ENCODE measurements around the gene CEPT1.

CEPT1 gene

DNA sequence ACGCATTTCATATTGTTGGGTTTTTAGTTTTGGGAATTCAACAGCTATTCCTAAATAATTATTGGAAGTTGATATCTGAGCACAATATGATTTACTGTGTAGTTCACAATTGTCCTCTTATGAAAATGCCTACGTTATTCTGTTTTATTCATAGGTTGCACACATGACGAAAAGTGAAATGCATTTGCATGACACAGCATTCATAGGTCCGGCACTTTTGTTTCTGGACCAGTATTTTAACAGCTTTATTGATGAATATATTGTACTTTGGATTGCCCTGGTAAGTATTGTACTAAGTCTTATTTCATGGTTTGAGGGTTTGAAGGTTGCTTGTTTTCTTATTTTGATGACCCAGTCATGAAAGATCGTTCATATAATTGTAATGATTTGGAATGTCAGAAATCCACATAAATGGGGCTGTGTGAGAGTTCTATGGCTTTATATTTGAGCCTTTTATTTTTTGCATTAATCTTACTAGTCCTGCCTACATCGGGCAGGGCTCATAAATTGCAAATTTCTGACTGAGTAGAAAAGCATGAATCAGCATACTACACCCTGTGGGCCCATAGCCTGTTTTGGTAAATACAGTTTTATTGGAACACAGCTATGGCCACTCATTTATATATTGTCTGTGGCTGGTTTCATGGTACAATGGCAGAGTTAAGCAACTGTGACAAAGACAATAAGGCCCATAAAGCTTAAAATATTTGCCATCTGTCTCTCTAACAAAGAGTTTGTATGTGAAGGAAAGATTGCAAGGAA, 43.5 kb downstream of the CEPT1 start:
- no peaks in the 10 kb centered on the region for H3K9me2 ChIP-seq (ENCODE audit: low read depth, low read length)
- H3K79me2 ChIP-seq (ENCODE audit: insufficient read depth, low read length) = no peaks in the 10 kb centered on the region
- peak overlapping the region; percentile 28 for H3K27ac ChIP-seq (ENCODE audit: low read depth, low read length, poor library complexity, severe bottlenecking)
- no peaks in the 10 kb centered on the region for H3K9me3 ChIP-seq (ENCODE audit: low read length)
- no peak overlapping the region for H3K4me2 ChIP-seq (ENCODE audit: low read length)
- H3K27me3 ChIP-seq (ENCODE audit: insufficient read depth, low read length) = no peaks in the 10 kb centered on the region
- no peak overlapping the region for H3K4me3 ChIP-seq (ENCODE audit: low read depth, low read length, poor library complexity, severe bottlenecking)
- no peaks in the 10 kb centered on the region for H3K4me1 ChIP-seq (ENCODE audit: insufficient read depth, low read length, severe bottlenecking)
- no peaks in the 10 kb centered on the region for H4K20me1 ChIP-seq (ENCODE audit: insufficient read depth, low read length)
- H3K9ac ChIP-seq (ENCODE audit: low read length) = no peak overlapping the region
- TF ChIP-seq, protein P1, sequence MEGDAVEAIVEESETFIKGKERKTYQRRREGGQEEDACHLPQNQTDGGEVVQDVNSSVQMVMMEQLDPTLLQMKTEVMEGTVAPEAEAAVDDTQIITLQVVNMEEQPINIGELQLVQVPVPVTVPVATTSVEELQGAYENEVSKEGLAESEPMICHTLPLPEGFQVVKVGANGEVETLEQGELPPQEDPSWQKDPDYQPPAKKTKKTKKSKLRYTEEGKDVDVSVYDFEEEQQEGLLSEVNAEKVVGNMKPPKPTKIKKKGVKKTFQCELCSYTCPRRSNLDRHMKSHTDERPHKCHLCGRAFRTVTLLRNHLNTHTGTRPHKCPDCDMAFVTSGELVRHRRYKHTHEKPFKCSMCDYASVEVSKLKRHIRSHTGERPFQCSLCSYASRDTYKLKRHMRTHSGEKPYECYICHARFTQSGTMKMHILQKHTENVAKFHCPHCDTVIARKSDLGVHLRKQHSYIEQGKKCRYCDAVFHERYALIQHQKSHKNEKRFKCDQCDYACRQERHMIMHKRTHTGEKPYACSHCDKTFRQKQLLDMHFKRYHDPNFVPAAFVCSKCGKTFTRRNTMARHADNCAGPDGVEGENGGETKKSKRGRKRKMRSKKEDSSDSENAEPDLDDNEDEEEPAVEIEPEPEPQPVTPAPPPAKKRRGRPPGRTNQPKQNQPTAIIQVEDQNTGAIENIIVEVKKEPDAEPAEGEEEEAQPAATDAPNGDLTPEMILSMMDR (IDR thresholded peaks at IDR 0.05; ENCODE audit: low read length) = no peak
- no peak for TF ChIP-seq EZH2 (IDR thresholded peaks at IDR 0.05; ENCODE audit: borderline replicate concordance, low read length)
- no peak overlapping the region for H2AFZ ChIP-seq (ENCODE audit: low read length)
- peaks cover 91% of the 10 kb centered on the region for H3K36me3 ChIP-seq (ENCODE audit: insufficient read depth, low read length)
- H3F3A ChIP-seq (ENCODE audit: insufficient read depth, low read length) = no peaks in the 10 kb centered on the region

DNA sequence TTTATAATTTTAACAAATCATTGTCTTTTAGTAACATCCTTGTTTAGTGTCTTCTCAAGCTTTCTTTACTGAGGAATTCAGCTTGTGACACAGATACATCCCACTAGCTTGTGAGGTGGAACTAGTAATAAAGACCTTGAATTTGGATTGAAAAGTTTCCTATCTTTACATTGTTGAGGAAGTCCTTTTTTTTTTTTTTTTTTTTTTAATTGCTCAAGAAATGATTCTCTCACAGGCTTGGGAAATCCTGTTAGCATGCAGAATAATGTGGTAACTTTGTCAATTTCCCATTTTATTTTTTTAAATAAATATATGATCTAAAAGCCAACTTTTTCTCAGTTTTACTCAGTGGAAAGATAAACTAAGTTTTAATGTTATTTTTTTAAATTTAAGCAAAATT, 44.6 kb downstream of the CEPT1 start:
- TF ChIP-seq, protein P1 (IDR thresholded peaks at IDR 0.05; ENCODE audit: low read length) = no peak
- no peak for TF ChIP-seq EZH2 (IDR thresholded peaks at IDR 0.05; ENCODE audit: borderline replicate concordance, low read length)
- Histone ChIP-seq H3K79me2 (ENCODE audit: insufficient read depth, low read length) (no peaks in the 10 kb centered on the region), H3K4me2 (ENCODE audit: low read length) (no peak overlapping the region), H4K20me1 (ENCODE audit: insufficient read depth, low read length) (no peaks in the 10 kb centered on the region), H3F3A (ENCODE audit: insufficient read depth, low read length) (no peaks in the 10 kb centered on the region), H3K4me1 (ENCODE audit: insufficient read depth, low read length, severe bottlenecking) (no peaks in the 10 kb centered on the region), H3K9me2 (ENCODE audit: low read depth, low read length) (no peaks in the 10 kb centered on the region), H3K9ac (ENCODE audit: low read length) (no peak overlapping the region), H3K4me3 (ENCODE audit: low read depth, low read length, poor library complexity, severe bottlenecking) (no peak overlapping the region), H2AFZ (ENCODE audit: low read length) (no peak overlapping the region), H3K36me3 (ENCODE audit: insufficient read depth, low read length) (peaks cover 91% of the 10 kb centered on the region), H3K27me3 (ENCODE audit: insufficient read depth, low read length) (no peaks in the 10 kb centered on the region), H3K27ac (ENCODE audit: low read depth, low read length, poor library complexity, severe bottlenecking) (no peak overlapping the region), H3K9me3 (ENCODE audit: low read length) (no peaks in the 10 kb centered on the region)

DNA sequence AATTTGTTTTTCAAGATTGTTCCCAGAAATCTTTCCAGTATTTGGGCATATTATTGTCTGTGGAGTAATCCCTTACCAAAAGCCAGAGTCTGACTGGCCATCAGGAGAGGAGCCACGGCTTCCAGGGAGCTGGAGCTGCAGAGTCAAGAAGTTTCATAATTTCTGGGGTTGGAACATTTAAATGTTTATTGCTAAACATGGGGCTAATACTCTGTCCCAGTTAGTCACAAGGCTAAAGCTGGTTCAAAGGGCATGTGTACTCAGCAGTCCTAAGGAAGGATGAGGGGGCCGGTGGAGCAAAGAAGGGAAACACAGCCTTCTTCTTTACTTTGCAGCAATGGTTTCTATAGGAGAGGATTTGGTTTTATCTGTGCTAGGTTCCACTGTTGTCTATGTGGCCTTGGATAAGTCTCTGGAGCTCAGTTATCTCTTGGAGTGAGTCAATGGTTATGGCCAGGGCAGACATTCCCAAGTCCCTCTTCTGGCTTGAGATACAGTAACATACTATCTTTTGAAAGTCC, 51.0 kb downstream of the CEPT1 start:
- Histone ChIP-seq H3K27ac (ENCODE audit: low read depth, low read length, poor library complexity, severe bottlenecking) (peak overlapping the region; percentile 8), H3K36me3 (ENCODE audit: insufficient read depth, low read length) (peaks cover 97% of the 10 kb centered on the region), H3K9ac (ENCODE audit: low read length) (no peak overlapping the region), H4K20me1 (ENCODE audit: insufficient read depth, low read length) (no peaks in the 10 kb centered on the region), H3K79me2 (ENCODE audit: insufficient read depth, low read length) (no peaks in the 10 kb centered on the region), H2AFZ (ENCODE audit: low read length) (no peak overlapping the region), H3K4me1 (ENCODE audit: insufficient read depth, low read length, severe bottlenecking) (peaks cover 8% of the 10 kb centered on the region), H3K9me3 (ENCODE audit: low read length) (no peaks in the 10 kb centered on the region), H3K4me2 (ENCODE audit: low read length) (no peak overlapping the region), H3F3A (ENCODE audit: insufficient read depth, low read length) (no peaks in the 10 kb centered on the region), H3K27me3 (ENCODE audit: insufficient read depth, low read length) (no peaks in the 10 kb centered on the region), H3K9me2 (ENCODE audit: low read depth, low read length) (no peaks in the 10 kb centered on the region), H3K4me3 (ENCODE audit: low read depth, low read length, poor library complexity, severe bottlenecking) (no peak overlapping the region)
- TF ChIP-seq, protein P1 (IDR thresholded peaks at IDR 0.05; ENCODE audit: low read length) = no peak
- TF ChIP-seq EZH2 (IDR thresholded peaks at IDR 0.05; ENCODE audit: borderline replicate concordance, low read length) = no peak
